ENCODE results near the gene SLC24A3. TPM values are rescaled to one million over a fixed set of nuclear protein-coding genes. Genes with fewer than 3 reads are reported as not detected.

Gene SLC24A3
- total and polyA plus RNA-seq, 7 experiments from 2014 or later = 0.58 to 1.0 TPM; not detected in 5

GRCh38 chr20:19268426-19268825 is 56.0 kb downstream of the SLC24A3 start:
- H3K4me3 ChIP-seq (ENCODE audit: low read length) = no peak overlapping the region
- POLR2A ChIA-PET = no interaction called here
- H3K9me3 ChIP-seq (ENCODE audit: control insufficient read depth in 2 of 3, low read length in 3 of 3) = no peaks in the 10 kb centered on the region
- ATAC-seq (no peak), DNase-seq (no peak)
- Mint-ChIP-seq H3K27me3 (peaks cover 0 to 7% (median 0%) of the 10 kb centered on the region in 5 donors), H3K27ac (no peak overlapping the region), H3K36me3 (no peaks in the 10 kb centered on the region), H3K4me1 (peaks cover 0 to 2% (median 0%) of the 10 kb centered on the region in 7 donors), H3K4me3 (no peak overlapping the region), H3K9me3 (peaks cover 0 to 5% (median 0%) of the 10 kb centered on the region in 11 donors)
- no peaks in the 10 kb centered on the region for H3K36me3 ChIP-seq (ENCODE audit: control insufficient read depth in 2 of 3, insufficient read depth in 3 of 3, low read length in 3 of 3)
- intact Hi-C loops (cut with micrococcal nuclease) = no loop called here
- CTCF ChIA-PET = no interaction called here
- H3K27ac ChIP-seq (ENCODE audit: low read depth, low read length) = no peak overlapping the region
- no peaks in the 10 kb centered on the region for H3K27me3 ChIP-seq (ENCODE audit: control insufficient read depth in 2 of 2, insufficient read depth in 2 of 2, low read length in 2 of 2)
- no peaks in the 10 kb centered on the region for H3K4me1 ChIP-seq (ENCODE audit: control insufficient read depth in 2 of 2, insufficient read depth in 2 of 2, low read length in 2 of 2)

DNA sequence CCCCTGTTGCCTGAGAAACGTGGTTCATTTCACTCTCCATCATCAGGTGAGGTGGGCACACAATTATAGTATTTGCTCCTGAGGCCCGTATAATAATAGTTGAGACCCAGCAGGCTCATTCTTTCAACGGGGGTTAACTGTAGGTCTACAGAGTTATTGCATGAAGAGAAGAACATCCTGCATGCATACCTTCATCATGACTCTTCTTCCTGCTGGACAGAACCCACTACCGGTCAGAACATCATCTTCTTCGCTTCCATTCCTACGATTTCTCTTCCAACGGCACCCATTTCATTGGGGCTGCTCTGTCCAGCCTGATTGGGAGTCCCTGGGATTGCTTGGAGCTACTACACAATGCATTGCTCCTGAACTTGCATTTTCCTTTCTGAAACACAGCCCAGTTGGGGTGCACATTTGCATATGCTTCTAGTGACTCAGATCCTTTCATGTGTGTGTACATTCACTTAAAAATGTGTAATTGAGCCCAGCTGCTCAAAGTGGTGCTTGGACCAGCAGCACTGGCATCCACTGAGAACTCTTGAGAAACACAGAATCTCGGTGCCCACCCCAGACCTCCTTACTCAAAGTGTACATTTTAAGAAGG is 57.4 kb downstream of the SLC24A3 start:
- DNase-seq = no peak
- no peaks in the 10 kb centered on the region for H3K9me3 ChIP-seq (ENCODE audit: control insufficient read depth in 2 of 3, low read length in 3 of 3)
- ChIA-PET CTCF (no interaction called here), POLR2A (no interaction called here)
- H3K4me3 ChIP-seq (ENCODE audit: low read length) = no peak overlapping the region
- peaks cover 0 to 7% (median 0%) of the 10 kb centered on the region in 5 donors for H3K27me3 Mint-ChIP-seq
- H3K36me3 Mint-ChIP-seq = no peaks in the 10 kb centered on the region
- no peak overlapping the region for H3K4me3 Mint-ChIP-seq
- intact Hi-C loops (cut with micrococcal nuclease) = no loop called here
- no peak overlapping the region for H3K27ac ChIP-seq (ENCODE audit: low read depth, low read length)
- no peaks in the 10 kb centered on the region for H3K36me3 ChIP-seq (ENCODE audit: control insufficient read depth in 2 of 3, insufficient read depth in 3 of 3, low read length in 3 of 3)
- no peak for ATAC-seq
- no peaks in the 10 kb centered on the region for H3K4me1 ChIP-seq (ENCODE audit: control insufficient read depth in 2 of 2, insufficient read depth in 2 of 2, low read length in 2 of 2)
- H3K4me1 Mint-ChIP-seq = peaks cover 0 to 2% (median 0%) of the 10 kb centered on the region in 7 donors
- H3K27me3 ChIP-seq (ENCODE audit: control insufficient read depth in 2 of 2, insufficient read depth in 2 of 2, low read length in 2 of 2) = no peaks in the 10 kb centered on the region
- no peak overlapping the region for H3K27ac Mint-ChIP-seq
- H3K9me3 Mint-ChIP-seq = peaks cover 0 to 5% (median 0%) of the 10 kb centered on the region in 11 donors

DNA sequence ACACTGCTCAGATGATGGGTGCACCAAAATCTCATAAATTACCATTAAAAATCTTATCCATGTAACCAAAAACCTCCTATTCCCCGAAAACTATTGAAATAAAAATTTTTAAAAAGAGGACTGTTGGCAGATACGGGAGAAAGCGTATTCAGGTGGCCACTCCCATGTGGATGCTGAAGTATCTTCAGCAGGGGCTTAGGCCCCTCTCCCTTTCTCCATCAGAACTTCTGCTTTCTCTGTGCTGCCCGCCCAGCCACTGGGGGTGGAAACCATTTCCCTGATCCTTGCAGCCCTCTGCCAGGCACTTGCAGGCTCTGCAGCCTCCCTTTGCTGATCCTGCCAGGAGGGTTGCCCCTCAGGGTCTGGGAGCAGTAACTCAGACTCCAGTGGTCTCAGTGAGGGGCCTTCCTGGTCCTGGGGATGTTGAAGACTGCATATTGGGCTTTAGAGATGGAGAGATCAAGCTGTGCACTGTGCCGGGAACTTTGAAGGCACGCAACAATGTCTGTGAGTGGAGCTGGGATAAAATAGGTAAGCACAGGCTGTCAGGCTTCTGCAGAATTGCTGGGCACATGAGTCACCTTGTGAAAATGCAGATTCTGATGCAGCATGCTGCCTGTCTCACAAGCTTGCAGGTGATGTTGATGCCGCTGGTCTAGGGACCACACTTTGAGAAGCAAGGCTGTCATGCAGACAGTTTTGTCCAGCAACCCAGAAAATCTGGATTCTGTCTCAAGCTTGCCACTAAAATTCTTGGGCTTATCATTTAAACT is 59.6 kb downstream of the SLC24A3 start:
- Mint-ChIP-seq H3K9me3 (peaks cover 0 to 3% (median 0%) of the 10 kb centered on the region in 11 donors), H3K4me3 (no peak overlapping the region), H3K27me3 (peaks cover 0 to 7% (median 0%) of the 10 kb centered on the region in 5 donors), H3K36me3 (no peaks in the 10 kb centered on the region), H3K4me1 (no peaks in the 10 kb centered on the region), H3K27ac (no peak overlapping the region)
- ChIA-PET CTCF (no interaction called here), POLR2A (no interaction called here)
- Histone ChIP-seq H3K27ac (ENCODE audit: low read depth, low read length) (no peak overlapping the region), H3K4me1 (ENCODE audit: control insufficient read depth in 2 of 2, insufficient read depth in 2 of 2, low read length in 2 of 2) (no peaks in the 10 kb centered on the region), H3K9me3 (ENCODE audit: control insufficient read depth in 2 of 3, low read length in 3 of 3) (no peaks in the 10 kb centered on the region), H3K36me3 (ENCODE audit: control insufficient read depth in 2 of 3, insufficient read depth in 3 of 3, low read length in 3 of 3) (no peaks in the 10 kb centered on the region), H3K4me3 (ENCODE audit: low read length) (no peak overlapping the region), H3K27me3 (ENCODE audit: control insufficient read depth in 2 of 2, insufficient read depth in 2 of 2, low read length in 2 of 2) (no peaks in the 10 kb centered on the region)
- ATAC-seq (no peak), DNase-seq (no peak)
- intact Hi-C loops (cut with micrococcal nuclease) = no loop called here

DNA sequence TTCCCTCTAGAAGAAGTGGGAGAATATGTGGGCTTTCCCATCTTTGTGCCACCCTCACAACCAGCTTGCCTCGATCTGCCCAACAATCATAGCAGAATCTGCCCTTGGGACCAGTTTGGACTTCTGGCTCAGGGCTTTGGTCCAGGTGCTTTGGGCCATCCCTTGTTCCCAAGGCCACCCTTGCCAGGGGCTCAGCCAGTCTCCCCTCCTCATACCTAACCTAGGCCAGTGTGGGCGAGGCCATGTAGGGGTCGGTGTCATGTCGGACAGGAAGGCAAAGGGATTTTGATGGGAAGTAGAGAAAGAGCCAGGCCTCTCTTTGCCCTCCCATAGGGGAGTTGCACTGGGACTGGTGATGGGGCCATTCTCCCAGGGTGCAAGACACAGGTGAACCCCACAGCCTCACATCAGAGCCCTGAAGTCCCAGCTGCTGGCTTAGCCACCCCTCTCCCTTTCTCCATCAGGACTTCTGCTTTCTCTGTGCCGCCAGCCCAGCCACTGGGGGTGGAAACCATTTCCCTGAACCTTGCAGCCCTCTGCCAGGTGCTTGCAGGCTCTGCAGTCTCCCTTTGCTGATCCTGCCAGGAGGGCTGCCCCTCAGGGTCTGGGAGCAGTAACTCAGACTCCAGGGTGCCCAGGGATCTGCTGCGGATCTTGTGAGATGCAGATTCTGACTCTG is 60.7 kb downstream of the SLC24A3 start:
- ChIA-PET CTCF (no interaction called here), POLR2A (no interaction called here)
- no peaks in the 10 kb centered on the region for H3K9me3 ChIP-seq (ENCODE audit: control insufficient read depth in 2 of 3, low read length in 3 of 3)
- DNase-seq (no peak), ATAC-seq (no peak)
- Mint-ChIP-seq H3K36me3 (no peaks in the 10 kb centered on the region), H3K4me1 (no peaks in the 10 kb centered on the region), H3K9me3 (peaks cover 0 to 3% (median 0%) of the 10 kb centered on the region in 11 donors), H3K27ac (no peak overlapping the region), H3K27me3 (peaks cover 0 to 7% (median 0%) of the 10 kb centered on the region in 5 donors), H3K4me3 (no peak overlapping the region)
- no peak overlapping the region for H3K4me3 ChIP-seq (ENCODE audit: low read length)
- H3K36me3 ChIP-seq (ENCODE audit: control insufficient read depth in 2 of 3, insufficient read depth in 3 of 3, low read length in 3 of 3) = no peaks in the 10 kb centered on the region
- no peaks in the 10 kb centered on the region for H3K4me1 ChIP-seq (ENCODE audit: control insufficient read depth in 2 of 2, insufficient read depth in 2 of 2, low read length in 2 of 2)
- H3K27ac ChIP-seq (ENCODE audit: low read depth, low read length) = no peak overlapping the region
- intact Hi-C loops (cut with micrococcal nuclease) = no loop called here
- H3K27me3 ChIP-seq (ENCODE audit: control insufficient read depth in 2 of 2, insufficient read depth in 2 of 2, low read length in 2 of 2) = no peaks in the 10 kb centered on the region

- Mint-ChIP-seq H3K27ac (no peak overlapping the region), H3K27me3 (peaks cover 0 to 7% (median 0%) of the 10 kb centered on the region in 5 donors), H3K4me3 (no peak overlapping the region), H3K9me3 (peaks cover 0 to 3% (median 0%) of the 10 kb centered on the region in 11 donors), H3K36me3 (no peaks in the 10 kb centered on the region), H3K4me1 (no peaks in the 10 kb centered on the region)
- Histone ChIP-seq H3K4me1 (ENCODE audit: control insufficient read depth in 2 of 2, insufficient read depth in 2 of 2, low read length in 2 of 2) (no peaks in the 10 kb centered on the region), H3K27me3 (ENCODE audit: control insufficient read depth in 2 of 2, insufficient read depth in 2 of 2, low read length in 2 of 2) (no peaks in the 10 kb centered on the region), H3K4me3 (ENCODE audit: low read length) (no peak overlapping the region), H3K9me3 (ENCODE audit: control insufficient read depth in 2 of 3, low read length in 3 of 3) (no peaks in the 10 kb centered on the region), H3K27ac (ENCODE audit: low read depth, low read length) (no peak overlapping the region), H3K36me3 (ENCODE audit: control insufficient read depth in 2 of 3, insufficient read depth in 3 of 3, low read length in 3 of 3) (no peaks in the 10 kb centered on the region)
- CTCF ChIA-PET = no interaction called here
- POLR2A ChIA-PET = no interaction called here
- intact Hi-C loops (cut with micrococcal nuclease) = no loop called here
- ATAC-seq (no peak), DNase-seq (no peak)
Observed at GRCh38 chr20:19274001-19274400, 61.6 kb downstream of the SLC24A3 start.

DNA sequence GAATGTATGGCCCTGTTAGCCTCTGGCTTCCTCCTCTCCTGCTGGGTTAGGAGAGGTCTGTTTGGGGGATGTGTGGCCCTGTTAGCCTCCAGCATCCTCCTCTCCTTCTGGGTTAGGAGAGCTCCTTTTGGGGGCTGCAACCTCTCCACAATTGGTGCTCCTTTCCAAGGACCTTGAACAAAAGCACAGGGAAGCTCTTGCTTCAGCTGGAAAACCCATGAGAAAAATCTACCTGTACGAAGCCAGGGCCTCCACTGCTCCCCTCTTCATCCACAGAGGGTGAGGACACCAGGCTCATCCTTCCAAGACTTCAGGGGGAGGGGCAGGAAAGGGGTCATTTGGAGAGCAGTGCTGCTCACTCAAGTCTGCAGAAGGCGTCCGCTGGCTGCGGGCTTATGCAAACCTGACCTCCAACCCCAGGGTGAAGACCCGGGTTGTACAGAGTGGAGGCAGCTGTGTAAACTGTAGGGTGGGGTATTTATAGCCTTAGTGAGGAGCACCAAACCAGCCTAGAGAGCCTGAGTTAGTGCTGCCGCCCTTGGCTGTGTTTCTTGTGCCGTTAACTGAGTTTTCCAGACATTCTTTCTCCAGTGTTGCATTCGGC is 62.1 kb downstream of the SLC24A3 start:
- no peaks in the 10 kb centered on the region for H3K27me3 ChIP-seq (ENCODE audit: control insufficient read depth in 2 of 2, insufficient read depth in 2 of 2, low read length in 2 of 2)
- no peak for DNase-seq
- no peaks in the 10 kb centered on the region for H3K9me3 ChIP-seq (ENCODE audit: control insufficient read depth in 2 of 3, low read length in 3 of 3)
- no peak overlapping the region for H3K27ac ChIP-seq (ENCODE audit: low read depth, low read length)
- H3K36me3 ChIP-seq (ENCODE audit: control insufficient read depth in 2 of 3, insufficient read depth in 3 of 3, low read length in 3 of 3) = no peaks in the 10 kb centered on the region
- Mint-ChIP-seq H3K27ac (no peak overlapping the region), H3K9me3 (peaks cover 0 to 3% (median 0%) of the 10 kb centered on the region in 11 donors), H3K27me3 (peaks cover 0 to 5% (median 3%) of the 10 kb centered on the region in 5 donors), H3K4me3 (no peak overlapping the region), H3K4me1 (no peaks in the 10 kb centered on the region), H3K36me3 (no peaks in the 10 kb centered on the region)
- H3K4me1 ChIP-seq (ENCODE audit: control insufficient read depth in 2 of 2, insufficient read depth in 2 of 2, low read length in 2 of 2) = no peaks in the 10 kb centered on the region
- ChIA-PET POLR2A (no interaction called here), CTCF (no interaction called here)
- ATAC-seq = no peak
- intact Hi-C loops (cut with micrococcal nuclease) = no loop called here
- no peak overlapping the region for H3K4me3 ChIP-seq (ENCODE audit: low read length)

Measured in naive thymus-derived CD4-positive, alpha-beta T cell (primary cell).